ENCODE measurements around the gene SPRR5.

SPRR5 gene

DNA sequence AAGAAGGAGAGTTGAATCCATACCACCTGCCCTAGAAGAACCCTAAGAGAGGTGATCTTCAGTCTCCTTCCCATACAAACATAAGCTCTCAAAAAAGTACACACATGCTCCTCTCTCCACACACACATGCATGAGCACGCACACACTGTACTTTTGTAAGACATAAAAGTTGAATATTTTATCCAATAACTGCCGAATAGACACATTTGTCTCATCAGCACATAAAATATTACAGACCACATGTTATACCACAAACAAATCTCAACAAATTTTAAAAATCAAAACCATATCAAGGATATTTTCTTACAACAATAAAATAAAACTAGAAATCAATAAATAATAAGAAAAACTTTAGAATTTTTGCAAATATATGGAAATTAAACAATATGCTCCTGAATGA lies 39.6 kb downstream of the SPRR5 start:
- H3K9ac ChIP-seq (ENCODE audit: low read length), result no peak overlapping the region
- H3K27ac ChIP-seq (ENCODE audit: low read depth, low read length, poor library complexity, severe bottlenecking), result no peak overlapping the region
- H3K79me2 ChIP-seq (ENCODE audit: insufficient read depth, low read length), result no peaks in the 10 kb centered on the region
- no peak for TF ChIP-seq EZH2 (IDR thresholded peaks at IDR 0.05; ENCODE audit: borderline replicate concordance, low read length)
- TF ChIP-seq, protein P1, sequence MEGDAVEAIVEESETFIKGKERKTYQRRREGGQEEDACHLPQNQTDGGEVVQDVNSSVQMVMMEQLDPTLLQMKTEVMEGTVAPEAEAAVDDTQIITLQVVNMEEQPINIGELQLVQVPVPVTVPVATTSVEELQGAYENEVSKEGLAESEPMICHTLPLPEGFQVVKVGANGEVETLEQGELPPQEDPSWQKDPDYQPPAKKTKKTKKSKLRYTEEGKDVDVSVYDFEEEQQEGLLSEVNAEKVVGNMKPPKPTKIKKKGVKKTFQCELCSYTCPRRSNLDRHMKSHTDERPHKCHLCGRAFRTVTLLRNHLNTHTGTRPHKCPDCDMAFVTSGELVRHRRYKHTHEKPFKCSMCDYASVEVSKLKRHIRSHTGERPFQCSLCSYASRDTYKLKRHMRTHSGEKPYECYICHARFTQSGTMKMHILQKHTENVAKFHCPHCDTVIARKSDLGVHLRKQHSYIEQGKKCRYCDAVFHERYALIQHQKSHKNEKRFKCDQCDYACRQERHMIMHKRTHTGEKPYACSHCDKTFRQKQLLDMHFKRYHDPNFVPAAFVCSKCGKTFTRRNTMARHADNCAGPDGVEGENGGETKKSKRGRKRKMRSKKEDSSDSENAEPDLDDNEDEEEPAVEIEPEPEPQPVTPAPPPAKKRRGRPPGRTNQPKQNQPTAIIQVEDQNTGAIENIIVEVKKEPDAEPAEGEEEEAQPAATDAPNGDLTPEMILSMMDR (IDR thresholded peaks at IDR 0.05; ENCODE audit: low read length), result no peak
- no peaks in the 10 kb centered on the region for H3K36me3 ChIP-seq (ENCODE audit: insufficient read depth, low read length)
- H3K4me3 ChIP-seq (ENCODE audit: low read depth, low read length, poor library complexity, severe bottlenecking), result no peak overlapping the region
- H3K4me1 ChIP-seq (ENCODE audit: insufficient read depth, low read length, severe bottlenecking), result no peaks in the 10 kb centered on the region
- H3K4me2 ChIP-seq (ENCODE audit: low read length), result no peak overlapping the region
- H4K20me1 ChIP-seq (ENCODE audit: insufficient read depth, low read length), result no peaks in the 10 kb centered on the region
- no peaks in the 10 kb centered on the region for H3K27me3 ChIP-seq (ENCODE audit: insufficient read depth, low read length)
- no peak overlapping the region for H2AFZ ChIP-seq (ENCODE audit: low read length)
- no peaks in the 10 kb centered on the region for H3K9me3 ChIP-seq (ENCODE audit: low read length)
- H3K9me2 ChIP-seq (ENCODE audit: low read depth, low read length), result no peaks in the 10 kb centered on the region
- H3F3A ChIP-seq (ENCODE audit: insufficient read depth, low read length), result no peaks in the 10 kb centered on the region

DNA sequence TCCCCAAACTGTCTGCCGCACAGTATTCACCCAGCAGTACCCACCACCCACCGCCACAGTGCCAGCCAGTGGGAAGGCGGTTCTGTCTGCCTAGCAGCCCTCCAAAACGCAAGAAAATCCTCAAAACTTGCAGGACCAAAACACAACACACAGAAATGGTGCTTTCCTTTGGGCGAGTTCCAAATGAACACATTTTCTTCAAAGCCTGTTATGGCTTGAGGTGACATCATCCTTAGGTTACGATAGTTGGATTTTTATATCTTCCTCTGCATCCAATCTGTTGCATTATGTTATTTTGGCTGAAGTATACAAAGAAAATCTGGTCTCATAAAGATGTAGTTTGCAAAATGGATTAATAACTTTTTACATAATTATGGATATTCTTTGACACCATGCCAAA lies 46.2 kb downstream of the SPRR5 start:
- Histone ChIP-seq H3K9me2 (ENCODE audit: low read depth, low read length) (no peaks in the 10 kb centered on the region), H3K9ac (ENCODE audit: low read length) (no peak overlapping the region), H4K20me1 (ENCODE audit: insufficient read depth, low read length) (no peaks in the 10 kb centered on the region), H3K9me3 (ENCODE audit: low read length) (no peaks in the 10 kb centered on the region), H3K4me2 (ENCODE audit: low read length) (no peak overlapping the region), H3F3A (ENCODE audit: insufficient read depth, low read length) (no peaks in the 10 kb centered on the region), H3K79me2 (ENCODE audit: insufficient read depth, low read length) (no peaks in the 10 kb centered on the region), H3K4me3 (ENCODE audit: low read depth, low read length, poor library complexity, severe bottlenecking) (no peak overlapping the region), H2AFZ (ENCODE audit: low read length) (no peak overlapping the region), H3K27me3 (ENCODE audit: insufficient read depth, low read length) (no peaks in the 10 kb centered on the region), H3K4me1 (ENCODE audit: insufficient read depth, low read length, severe bottlenecking) (no peaks in the 10 kb centered on the region), H3K27ac (ENCODE audit: low read depth, low read length, poor library complexity, severe bottlenecking) (no peak overlapping the region), H3K36me3 (ENCODE audit: insufficient read depth, low read length) (no peaks in the 10 kb centered on the region)
- TF ChIP-seq, protein P1 (IDR thresholded peaks at IDR 0.05; ENCODE audit: low read length), result no peak
- TF ChIP-seq EZH2 (IDR thresholded peaks at IDR 0.05; ENCODE audit: borderline replicate concordance, low read length), result no peak

DNA sequence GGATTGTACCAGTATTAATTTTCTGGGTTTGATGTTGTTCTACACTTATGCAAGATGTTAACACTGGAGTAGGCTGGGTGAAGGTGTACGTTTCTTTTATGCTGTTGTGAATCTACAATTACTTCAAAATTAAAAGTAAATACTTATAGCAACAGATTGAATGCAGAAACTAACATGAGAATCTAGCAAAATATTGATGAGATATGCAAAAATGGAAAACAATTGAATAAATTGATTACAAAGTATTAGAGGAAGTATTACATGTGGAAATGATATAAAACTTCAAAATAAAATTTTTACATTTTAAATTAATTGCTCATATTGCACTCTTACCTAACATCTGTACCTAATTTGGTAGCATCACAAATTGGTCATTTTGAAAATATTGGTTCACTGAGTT lies 48.8 kb downstream of the SPRR5 start:
- no peaks in the 10 kb centered on the region for H4K20me1 ChIP-seq (ENCODE audit: insufficient read depth, low read length)
- no peaks in the 10 kb centered on the region for H3K36me3 ChIP-seq (ENCODE audit: insufficient read depth, low read length)
- H3K9me2 ChIP-seq (ENCODE audit: low read depth, low read length), result no peaks in the 10 kb centered on the region
- no peak overlapping the region for H3K27ac ChIP-seq (ENCODE audit: low read depth, low read length, poor library complexity, severe bottlenecking)
- H3K27me3 ChIP-seq (ENCODE audit: insufficient read depth, low read length), result no peaks in the 10 kb centered on the region
- H2AFZ ChIP-seq (ENCODE audit: low read length), result no peak overlapping the region
- H3K79me2 ChIP-seq (ENCODE audit: insufficient read depth, low read length), result no peaks in the 10 kb centered on the region
- no peak overlapping the region for H3K4me2 ChIP-seq (ENCODE audit: low read length)
- H3K4me3 ChIP-seq (ENCODE audit: low read depth, low read length, poor library complexity, severe bottlenecking), result no peak overlapping the region
- H3F3A ChIP-seq (ENCODE audit: insufficient read depth, low read length), result no peaks in the 10 kb centered on the region
- no peaks in the 10 kb centered on the region for H3K4me1 ChIP-seq (ENCODE audit: insufficient read depth, low read length, severe bottlenecking)
- H3K9me3 ChIP-seq (ENCODE audit: low read length), result no peaks in the 10 kb centered on the region
- no peak overlapping the region for H3K9ac ChIP-seq (ENCODE audit: low read length)
- TF ChIP-seq, protein P1 (IDR thresholded peaks at IDR 0.05; ENCODE audit: low read length), result no peak
- TF ChIP-seq EZH2 (IDR thresholded peaks at IDR 0.05; ENCODE audit: borderline replicate concordance, low read length), result no peak
